HG02870 (cell line): ENCODE measurements around the gene VANGL1.

Experiments used
- ATAC-seq: cut with Tn5 transposase; IDR thresholded peaks from one replicate; pipeline ENCODE4 v1.9.1; 2021; ENCODE audit warnings: mild to moderate bottlenecking, moderate library complexity; ENCODE audit not compliant: unreplicated experiment

VANGL1 gene

DNA sequence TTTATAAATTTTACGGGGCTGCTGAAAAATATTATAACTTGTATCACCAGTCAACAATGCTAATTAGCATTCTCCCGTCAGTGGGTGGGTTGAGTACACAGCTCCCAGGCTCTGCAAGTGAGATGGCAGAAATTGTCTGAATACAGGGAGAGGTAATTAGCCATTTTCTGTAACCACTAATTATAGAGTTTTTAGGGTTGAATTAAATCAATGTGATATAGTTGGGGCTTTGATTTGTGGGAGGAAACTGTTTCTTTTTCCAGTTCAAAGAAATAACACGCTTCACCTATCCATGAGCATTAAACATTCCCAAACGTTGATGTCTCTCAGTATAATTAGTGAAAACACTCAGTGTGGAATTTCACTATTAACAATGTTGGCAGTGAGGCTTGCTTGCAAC is 1.5 kb downstream of the VANGL1 start:
- no peak for ATAC-seq

DNA sequence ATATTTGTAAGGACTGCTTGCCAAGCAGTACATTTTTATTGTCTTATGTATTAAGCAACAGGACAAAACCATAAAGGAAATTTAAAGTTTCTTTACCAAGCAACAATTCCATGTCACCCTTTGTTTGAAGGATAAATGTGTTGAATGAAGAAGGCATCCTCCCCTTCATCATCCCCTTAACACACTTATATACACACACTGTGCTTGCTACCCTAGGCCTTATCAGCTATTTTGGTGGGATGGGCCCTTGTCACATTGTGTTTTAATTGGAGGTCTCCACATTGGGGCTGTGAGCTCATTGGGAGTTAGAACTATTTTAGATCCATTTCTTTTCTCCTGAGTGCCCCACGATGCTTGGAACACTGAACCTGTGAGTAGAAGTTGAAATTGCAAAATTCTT is 1.9 kb downstream of the VANGL1 start:
- ATAC-seq: no peak

DNA sequence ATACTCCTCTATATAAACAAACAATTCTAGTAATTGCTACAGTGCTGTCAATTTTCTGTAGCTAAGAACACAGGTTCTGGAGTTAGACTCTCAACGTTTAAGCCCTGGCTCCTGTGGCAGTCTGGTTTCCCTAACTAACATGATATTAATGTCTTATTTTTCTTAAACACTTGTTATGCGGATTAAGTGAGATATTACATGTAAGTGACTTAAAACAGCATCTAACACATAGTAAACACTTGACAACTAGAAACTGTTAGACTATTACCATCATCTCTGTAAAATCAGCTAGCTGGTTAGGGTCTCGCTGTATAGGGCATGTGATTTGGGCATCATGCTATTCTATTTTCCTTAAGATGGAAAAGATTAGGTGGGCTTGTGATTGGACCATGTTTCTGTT is 2.3 kb downstream of the VANGL1 start:
- no peak for ATAC-seq

DNA sequence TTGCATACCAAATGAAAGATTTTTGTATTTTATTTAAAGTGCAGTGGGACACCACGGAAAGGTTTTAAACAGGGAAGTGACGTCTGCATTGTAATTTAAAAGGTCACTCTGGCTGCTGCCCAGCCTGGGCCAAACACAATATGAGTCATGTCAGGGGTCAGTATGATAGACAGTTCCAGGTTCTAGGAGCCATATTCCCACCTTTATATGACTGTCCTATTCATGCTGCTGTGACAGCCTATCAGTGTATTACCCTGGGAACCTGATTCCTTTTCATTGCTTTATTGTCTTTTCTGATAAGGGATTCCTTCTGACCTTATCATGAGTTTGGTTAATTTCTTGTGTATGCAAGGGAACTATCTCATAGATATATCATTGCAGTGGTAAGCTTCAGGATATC is 5.3 kb downstream of the VANGL1 start:
- no peak for ATAC-seq

DNA sequence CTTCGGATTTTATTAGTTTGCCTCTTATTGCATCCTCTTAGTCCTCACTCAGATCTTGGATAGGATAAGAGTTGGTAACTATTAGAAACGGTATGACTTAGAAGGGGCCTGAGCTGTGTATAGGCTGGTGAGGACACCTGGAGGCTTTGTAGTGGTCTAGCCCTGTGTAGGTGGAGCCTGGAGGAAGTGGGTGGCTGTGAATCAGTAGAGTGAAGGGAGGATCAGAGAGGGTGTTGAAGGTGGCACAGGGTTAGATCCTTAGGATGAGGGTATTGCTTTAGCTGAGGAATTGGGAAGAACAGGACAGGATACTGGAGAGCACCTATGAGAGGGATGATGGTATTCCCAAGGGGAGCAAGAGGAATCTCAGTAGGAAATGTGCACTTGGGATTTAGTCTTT is 5.7 kb downstream of the VANGL1 start:
- no peak for ATAC-seq

DNA sequence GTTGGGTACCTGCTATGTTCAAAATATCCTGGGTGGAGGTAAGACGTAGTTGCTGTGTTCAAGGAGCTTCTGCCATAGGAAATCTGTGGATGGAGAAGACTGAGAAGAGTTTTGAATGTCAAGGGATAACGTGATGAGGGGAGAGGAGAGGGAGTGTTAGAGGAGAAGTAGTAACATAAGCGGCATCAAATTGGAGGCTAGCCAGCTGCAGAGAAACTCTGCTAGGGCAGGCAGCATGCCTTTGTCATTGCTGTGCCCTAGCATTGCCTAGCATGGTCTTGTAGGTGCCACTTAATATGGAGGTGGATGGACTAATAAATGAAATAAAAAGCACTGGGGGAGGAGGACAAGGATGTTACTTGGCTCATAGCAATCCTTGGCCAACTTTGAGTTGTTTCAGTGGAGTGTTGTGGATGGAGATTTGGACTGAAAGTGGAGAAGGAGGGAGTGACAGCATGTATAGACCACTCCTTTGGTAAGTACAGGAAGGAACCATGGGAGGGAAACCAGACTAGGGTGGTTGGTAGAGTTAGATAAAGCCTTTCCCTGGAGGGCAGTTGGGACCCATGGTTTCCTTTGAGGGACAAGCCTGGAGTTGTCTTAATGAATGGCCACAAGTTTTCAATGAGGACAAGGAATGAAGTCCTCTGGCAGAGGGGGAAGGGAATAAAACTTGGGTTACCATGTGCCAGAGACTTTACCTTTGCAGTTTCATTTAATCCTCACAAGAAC is 6.3 kb downstream of the VANGL1 start:
- no peak for ATAC-seq

DNA sequence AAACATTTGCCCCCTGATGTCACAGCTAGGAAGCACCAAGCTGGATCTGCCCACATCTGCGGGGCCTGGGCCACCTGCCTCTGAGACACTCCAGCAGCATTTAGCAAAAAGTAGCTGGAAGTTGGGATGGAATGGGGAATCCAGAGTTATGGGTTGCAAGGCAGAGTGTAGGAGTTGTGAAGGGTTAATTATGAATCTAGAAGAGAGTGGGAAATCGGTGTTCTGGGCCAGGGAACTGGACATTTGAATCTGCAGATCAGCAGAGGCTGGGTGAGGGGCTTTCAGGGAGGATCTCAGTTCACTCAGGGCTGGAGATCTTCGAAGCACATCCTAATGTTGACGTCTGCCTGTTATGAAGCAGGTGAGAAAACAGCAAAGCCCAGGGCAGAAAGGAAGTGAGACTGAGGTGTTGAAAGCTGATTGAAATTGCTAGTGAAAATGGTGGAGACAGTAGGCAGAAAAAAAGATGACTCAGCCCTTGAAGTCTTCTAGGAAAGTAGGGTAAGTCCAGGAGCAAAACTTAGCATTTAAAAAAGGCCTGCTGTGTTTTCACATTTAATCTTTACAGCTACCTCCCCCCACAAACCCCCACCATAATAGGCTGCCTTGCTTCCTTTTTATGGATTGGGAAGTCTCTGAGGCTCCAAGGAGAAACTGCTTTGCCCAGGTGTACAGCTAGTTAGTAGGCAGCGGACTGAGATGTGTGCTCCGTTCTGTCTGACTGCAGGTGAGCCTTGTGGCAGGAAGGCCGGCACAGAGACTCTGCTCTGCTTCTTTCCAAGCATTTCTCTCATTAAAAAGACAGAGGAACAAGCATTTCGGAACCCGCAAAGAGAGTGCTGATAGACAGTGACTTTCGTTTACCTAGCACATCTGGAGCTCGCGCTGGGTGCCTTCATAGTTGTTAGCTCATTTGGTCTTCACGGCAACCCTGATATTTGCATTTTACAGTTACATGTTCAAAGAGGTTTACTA is 7.2 kb downstream of the VANGL1 start:
- peak; percentile 85 for ATAC-seq

DNA sequence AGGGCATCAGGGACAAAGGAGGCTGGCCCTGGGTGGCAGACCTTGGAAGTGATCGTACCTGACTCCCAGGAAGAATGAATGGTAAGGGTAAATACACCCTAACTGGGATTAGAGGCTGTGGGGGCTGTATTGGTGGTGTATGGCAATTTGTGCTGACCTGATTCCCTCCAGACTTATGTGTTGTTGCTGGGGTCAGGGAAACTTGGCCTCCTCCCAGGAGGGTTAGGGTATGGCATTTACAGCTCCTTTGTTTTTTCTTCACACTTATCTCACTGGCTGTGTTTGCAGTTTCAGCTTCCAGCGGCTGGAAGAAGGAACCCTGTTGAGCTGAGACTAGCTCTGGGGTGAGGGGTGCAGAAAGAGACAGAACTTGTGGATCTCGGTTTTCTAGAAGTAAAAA is 8.2 kb downstream of the VANGL1 start:
- no peak for ATAC-seq

DNA sequence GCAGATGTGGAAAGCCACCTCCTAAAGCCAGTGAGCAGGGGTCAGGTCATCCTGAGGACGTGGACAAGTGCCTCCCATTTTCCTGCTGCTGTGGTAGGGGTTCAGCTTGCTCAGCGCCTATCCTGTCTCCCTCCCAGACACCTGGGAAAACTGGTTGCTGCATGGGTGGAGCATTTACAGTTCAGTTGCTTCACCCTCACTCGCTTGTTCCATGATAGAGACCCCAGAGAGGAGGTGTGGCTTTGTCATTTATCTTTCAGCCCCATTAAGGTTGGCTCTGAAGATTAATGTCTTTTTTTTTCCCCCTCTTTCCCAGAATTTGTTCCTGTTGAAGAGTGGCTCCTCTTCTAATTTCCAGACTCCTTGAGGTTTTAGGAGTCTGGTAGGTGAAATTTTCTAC is 9.2 kb downstream of the VANGL1 start:
- ATAC-seq: no peak

DNA sequence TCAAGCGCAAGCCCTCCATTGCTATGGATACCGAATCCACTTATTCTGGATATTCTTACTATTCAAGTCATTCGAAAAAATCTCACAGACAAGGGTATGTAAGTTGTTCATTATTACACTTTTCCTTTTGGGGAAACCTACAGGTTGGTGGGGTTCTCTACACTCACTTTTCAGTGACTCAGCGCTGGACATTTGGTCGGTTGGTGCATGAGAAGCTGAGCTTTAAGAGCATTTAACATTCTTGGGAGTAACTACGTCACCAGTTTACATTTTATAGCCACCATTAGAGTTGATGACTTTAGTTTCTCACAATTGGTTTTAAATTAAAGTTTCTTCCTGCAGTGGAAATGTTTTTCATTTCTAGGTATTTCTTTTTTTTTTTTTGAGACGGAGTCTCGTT is 9.6 kb downstream of the VANGL1 start:
- ATAC-seq: no peak

DNA sequence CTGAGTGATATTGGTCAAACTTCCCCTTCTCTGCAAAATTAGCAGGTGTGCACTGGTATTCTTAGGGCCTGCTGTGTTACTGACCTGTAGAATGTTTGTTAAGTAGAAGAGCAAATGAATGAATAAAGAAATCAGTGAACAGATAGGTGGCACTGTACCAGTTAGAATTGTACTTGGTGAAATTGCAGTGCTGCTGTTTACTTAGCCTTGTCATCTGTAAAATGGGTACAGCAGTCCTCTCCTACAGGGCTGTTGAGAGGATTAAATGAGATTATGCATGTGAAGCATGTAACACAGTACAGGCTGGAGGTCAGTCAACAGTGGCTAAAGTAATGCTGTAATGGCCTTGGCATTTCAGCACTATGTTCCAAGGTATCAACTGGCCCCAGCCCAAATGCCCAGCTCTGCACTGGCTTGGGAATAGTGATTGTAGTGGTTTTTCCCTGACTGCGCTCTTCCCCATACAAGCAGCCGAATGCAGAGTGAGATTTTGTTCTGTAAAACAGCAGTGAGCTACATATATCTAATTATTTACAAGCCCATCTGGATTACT is 10.5 kb downstream of the VANGL1 start:
- ATAC-seq: no peak

DNA sequence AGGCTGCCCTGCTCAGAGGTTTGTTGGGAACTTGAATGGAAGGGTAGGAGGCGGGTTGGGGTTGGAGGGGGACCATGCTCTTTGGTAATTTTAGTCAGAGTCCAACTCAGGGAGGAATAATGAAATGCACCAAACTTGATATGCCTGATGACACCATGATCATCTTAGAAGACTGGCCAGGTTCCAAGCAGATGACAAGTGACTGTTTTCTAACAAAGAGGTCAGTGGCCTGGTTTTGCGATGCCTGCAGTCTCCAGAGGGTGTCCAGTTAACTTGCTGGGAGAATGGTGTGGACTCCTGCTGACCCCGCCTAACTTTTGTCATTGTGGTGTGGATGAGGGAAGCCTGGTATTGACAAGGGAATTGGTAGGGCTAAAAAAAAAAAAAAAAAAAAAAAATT is 12.4 kb downstream of the VANGL1 start:
- no peak for ATAC-seq

DNA sequence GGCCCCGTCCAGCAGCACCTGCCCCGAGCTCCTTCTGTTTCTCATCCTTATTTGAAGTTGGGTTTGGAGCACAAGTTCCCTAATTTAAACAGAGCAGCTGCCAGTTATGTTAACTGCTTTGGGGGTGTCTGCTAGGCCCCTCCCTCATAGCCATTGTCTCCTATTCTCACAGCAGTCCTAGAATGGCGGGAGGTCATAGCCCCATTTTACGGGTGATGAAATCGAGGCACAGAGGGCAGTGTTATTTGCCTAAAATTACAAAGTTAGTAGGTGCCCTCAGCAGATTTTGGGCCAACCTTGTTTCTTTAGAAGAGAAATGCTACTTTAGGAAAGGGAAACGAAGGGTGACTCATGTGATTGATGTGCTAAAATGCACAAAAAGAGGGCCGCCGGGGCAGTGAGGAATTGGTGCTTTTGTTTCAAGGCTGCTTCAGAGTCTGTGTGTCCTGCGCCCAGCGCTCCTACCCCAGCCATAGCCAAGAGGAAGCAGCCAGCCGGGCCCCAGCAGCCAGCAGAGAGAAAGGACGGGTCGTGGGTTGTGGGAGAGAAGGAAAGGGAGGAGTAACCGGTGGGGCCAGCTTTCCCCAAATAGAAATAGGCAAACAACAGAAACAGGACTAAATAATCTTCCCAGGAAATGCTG is 13.0 kb downstream of the VANGL1 start:
- ATAC-seq: no peak

DNA sequence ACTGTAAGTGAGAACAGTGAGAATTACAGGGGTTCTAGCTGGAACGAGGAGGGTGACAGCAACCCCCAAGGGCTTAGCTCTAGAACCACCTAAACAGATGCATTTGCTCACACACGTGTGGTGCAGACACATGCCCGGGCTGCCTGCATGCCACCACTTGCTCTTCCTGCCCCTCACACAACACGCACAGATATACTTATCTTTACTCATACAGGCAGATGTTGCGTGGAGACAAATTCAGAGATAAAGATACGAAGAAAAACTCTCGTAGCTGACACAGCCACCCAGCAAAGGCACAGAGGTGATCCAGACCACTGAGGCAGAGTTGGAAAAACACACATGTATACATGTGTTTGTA is 13.5 kb downstream of the VANGL1 start:
- ATAC-seq: no peak

DNA sequence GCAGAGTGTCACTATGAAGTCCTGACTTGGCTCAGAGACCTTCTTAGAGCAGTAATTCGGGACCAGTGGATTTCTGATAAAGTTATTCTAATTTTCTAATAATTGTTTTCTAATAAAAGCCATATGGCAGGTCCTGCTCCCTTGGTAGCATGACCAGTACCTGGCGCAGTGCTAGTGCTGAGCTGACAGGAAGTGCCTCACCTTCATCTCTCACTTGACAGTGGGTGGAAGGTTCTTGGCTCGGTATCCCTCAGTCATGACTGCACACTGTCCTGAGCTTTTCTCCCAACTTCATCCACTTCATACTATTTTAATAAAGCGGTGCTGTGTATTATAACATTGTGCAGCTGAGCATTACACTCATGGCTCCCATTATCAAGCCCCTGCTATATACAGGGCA is 14.1 kb downstream of the VANGL1 start:
- no peak for ATAC-seq

DNA sequence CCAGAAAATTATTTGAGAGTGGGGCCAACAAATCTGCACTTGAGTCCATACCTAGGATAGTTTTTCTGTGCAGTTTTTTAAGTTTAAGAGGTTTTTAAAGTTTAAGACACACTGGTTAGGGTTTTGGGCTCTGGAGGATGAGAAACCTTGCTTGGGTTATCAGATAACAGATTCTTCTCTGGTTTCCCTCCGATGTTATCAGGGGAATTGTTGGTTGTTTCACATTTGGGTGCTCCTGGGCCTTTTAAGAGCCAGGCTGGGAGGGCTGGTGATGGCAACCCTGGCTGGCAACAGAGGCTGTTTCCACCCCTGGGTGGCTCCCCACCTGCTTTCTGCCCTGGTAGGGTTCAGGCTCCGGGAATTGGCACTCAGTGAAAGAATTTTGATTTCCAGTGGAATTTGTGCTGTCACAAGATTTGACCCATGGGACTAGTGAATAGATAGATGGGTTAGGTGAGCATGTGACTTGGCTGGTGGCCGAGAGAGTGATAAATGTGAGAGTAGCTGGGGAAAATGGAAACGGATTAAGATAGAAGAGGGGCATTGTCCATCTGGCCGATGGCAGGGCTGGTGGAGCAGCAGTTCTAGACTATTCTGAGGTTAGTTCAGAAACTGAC is 14.8 kb downstream of the VANGL1 start:
- no peak for ATAC-seq

DNA sequence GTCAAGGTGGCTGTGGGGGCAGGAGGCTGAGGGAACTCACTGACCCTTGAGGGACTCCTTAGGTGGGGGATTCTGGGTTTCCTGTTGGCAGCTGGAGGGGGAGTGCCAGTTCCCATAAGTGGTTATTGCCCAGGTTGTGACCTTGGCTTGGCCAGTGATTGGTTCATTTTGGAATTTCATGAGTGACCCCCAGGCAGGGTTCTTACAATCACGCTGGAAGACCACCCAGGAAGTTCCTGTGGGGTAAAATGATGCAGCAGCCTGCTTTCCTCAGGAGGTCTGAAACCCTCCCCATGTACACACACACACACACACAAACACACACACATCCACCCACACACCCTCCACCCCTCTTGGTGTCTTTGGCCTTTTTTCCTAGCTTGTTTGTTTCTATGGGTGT is 16.9 kb downstream of the VANGL1 start:
- ATAC-seq: no peak

DNA sequence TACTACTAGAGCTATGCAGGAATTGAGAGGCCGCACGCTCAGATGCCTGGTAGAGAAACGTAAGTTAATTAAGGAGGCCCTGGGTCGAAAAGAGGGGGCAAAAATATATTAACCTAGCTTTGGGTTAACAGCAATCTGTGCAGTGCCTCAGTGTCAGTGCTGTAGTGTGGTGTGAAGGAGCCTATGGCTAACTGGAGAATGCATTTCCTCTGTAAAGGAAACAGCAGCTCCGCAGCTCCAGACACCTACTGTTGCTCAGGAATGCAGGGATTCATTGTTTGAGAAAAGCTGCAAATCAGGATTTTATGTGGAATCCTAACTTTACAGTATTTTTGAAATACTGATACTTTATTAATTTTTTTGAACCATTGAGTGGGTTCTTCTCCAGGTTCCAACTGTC is 18.4 kb downstream of the VANGL1 start:
- ATAC-seq: no peak

DNA sequence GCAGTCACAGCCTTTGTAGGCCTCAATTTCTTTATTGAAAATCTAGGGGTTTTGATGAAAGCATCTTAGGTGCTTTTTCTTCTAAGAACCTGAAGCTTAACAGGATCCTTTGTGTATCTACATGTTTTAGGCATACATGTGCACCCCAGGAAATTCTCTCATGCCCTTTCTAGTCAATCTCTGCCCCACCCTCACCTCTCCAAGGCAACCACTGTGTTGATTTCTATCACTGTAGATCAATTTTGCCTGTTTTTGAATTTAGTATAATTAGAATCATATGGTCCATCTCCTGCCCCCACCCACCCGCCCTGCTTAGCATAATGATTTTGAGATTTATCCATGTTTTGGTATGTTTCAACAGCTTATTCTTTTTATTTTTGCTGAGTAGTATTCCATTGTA is 19.4 kb downstream of the VANGL1 start:
- ATAC-seq: no peak

DNA sequence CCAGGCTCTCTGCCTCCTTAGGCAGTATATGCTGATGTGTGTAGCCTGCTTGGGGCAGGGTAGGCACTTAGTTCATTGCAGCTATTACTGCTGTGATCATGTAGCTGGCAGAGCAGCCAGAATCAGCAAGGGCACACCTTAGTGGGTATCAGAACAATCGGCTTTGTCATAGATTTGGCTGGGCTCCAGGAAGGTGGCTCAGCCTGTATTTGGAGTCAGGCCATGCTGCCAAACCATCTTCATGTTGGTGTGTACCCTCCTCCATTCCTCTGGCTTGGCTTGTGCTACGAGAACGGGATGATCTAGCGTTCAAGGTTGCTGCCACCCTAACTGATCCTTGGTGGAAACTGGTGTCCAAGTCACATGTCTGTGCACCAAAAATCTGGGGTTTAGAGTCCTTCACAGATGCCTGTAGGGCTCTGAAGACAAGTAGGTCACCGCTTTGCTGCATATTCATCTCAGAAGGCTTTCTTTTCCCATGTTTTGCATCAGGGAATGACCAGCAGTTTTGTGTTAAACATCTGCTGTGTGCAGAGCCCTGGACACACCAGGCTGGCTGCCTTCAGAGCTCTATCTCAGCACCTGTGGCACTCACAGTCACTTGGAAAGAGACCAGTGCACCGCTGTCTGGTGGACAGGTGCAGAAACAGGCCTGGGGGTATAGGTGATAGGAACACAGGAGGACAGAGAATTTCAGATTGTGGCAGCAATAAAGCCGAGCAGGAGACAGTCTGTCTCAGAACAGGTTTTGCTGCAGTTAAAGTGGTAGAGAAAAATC is 23.7 kb downstream of the VANGL1 start:
- no peak for ATAC-seq
